Ovary (tissue), 3 donors: ENCODE results near the gene HOXA13.

ENCODE experiments used
- POLR2A ChIP-seq: fragments of 450-650 bp; IDR thresholded peaks from one replicate; pipeline ENCODE4 v1.6.1; 2017; ENCODE audit warnings: antibody characterized with exemption, mild to moderate bottlenecking, moderate library complexity
- TF ChIP-seq, protein P1 (sequence below), 3 donors: fragments of 450-650 bp in 2 of 3; fragments of 200-600 bp in 1 of 3; IDR thresholded peaks; one replicate each; pipeline versions ENCODE4 v1.5.1 to v1.8.0; 2016 to 2022; ENCODE audit warnings: antibody characterized with exemption in 3 of 3, mild to moderate bottlenecking in 1 of 3
- donor health status: DM: no; HTN: no; CAD: no.

DNA sequence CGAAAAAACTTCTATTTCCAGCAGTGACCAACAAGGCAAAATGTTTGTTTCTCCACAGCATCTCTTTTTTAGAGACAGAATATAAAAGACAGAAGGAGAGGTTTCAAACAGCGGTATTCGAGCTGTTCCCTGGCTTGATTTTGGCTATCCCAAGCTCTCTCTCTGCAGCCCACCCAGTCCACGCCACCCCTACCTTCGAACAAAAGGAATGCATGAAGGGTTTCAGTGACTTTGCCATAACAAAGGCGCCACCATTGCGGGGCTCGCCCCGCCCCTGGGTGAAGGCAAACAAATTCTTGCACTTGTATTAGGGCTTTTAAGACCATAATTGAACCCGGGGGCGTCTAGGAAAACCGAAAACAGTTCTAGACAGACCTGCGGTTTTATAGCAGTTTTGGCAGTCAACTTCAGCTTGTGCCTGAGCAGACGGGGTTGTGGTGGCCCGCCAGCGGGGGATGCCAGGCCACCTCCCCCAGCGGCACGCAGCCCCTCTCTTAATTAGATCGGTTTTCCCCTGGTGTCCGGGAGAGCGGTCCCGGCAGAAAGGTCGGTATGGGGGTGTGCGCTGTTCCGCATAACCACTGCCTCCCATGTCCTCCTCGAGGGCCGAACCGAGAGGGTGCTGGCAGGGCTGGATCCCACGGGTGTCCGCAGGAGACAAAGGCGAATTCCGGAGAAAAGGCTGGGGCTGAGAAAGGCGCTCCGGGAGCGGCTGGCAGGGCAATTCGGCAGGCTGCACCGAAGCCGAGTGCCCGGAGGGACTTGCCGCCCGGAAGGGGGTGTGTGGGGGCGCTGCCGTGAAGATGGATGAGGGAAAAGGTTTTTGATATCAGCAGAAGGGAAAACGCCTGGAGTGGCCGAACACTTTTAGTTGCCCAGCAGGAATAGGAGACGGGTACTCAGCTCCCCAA, 12.2 kb downstream of the HOXA13 start:
- TF ChIP-seq, protein P1, sequence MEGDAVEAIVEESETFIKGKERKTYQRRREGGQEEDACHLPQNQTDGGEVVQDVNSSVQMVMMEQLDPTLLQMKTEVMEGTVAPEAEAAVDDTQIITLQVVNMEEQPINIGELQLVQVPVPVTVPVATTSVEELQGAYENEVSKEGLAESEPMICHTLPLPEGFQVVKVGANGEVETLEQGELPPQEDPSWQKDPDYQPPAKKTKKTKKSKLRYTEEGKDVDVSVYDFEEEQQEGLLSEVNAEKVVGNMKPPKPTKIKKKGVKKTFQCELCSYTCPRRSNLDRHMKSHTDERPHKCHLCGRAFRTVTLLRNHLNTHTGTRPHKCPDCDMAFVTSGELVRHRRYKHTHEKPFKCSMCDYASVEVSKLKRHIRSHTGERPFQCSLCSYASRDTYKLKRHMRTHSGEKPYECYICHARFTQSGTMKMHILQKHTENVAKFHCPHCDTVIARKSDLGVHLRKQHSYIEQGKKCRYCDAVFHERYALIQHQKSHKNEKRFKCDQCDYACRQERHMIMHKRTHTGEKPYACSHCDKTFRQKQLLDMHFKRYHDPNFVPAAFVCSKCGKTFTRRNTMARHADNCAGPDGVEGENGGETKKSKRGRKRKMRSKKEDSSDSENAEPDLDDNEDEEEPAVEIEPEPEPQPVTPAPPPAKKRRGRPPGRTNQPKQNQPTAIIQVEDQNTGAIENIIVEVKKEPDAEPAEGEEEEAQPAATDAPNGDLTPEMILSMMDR (IDR thresholded peaks at IDR 0.05), result no peak
- no peak for TF ChIP-seq POLR2A
